Measurements from ENCODE around the gene THSD4. TPM values are rescaled to one million over a fixed set of nuclear protein-coding genes. Genes with fewer than 3 reads are reported as not detected.

The THSD4 gene
- polyA plus RNA-seq, 2 of the 4 experiments (the other 2 are of a cell fraction) = 15.8 to 40.7 TPM

DNA sequence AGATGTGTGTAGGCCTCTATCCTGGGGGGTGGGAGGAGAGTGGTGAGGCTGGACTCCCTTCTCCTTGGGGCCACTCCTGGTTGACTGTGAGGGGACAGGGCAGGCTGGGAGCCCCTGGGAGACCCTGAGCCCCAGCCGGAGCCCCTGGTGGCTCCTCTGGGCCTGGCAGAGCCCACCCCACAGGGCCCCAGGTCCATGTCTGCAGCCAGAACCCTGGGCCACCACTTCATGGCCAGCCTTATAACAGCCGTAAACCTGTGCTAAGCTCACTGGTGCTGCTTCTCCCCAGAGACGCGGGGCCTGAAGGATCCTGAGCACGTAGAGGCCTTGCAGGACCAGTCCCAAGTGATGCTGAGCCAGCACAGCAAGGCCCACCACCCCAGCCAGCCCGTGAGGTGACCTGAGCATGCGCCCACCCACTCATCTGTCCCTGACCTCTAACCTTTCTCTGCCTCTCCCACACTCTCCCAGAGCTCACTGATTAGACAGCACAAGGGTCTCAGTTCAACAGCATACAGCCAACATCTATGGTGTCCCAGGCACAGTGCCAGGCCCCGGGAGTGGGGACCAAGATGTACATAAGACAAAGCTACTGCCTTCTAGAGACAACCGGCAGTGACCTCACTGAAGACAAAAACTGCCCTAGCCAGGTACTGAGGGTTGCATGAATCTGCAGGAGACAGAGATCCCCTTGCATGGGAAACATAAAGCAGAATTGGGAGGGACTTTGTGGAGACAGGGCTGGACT lies 698.6 kb downstream of the THSD4 start:
- DNase-seq (ENCODE audit: low read depth in 1 of 2, low spot score in 1 of 2) (no peak), ATAC-seq (no peak), FAIRE-seq (no peak)
- Histone ChIP-seq H3K9me3 (peaks cover 14% of the 10 kb centered on the region), H3K4me3 (no peak overlapping the region), H3K4me2 (no peak overlapping the region), H3K27ac (no peak overlapping the region), H3K4me1 (no peaks in the 10 kb centered on the region)
- no peak for TF ChIP-seq NPAS2 (CRISPR knock-in tag; IDR thresholded peaks at IDR 0.05; ENCODE audit: borderline replicate concordance)
- TF ChIP-seq, protein P1, sequence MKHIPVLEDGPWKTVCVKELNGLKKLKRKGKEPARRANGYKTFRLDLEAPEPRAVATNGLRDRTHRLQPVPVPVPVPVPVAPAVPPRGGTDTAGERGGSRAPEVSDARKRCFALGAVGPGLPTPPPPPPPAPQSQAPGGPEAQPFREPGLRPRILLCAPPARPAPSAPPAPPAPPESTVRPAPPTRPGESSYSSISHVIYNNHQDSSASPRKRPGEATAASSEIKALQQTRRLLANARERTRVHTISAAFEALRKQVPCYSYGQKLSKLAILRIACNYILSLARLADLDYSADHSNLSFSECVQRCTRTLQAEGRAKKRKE (CRISPR knock-in tag; IDR thresholded peaks at IDR 0.05; ENCODE audit: low read depth) = no peak
- no peak for TF ChIP-seq SREBF2 (IDR thresholded peaks at IDR 0.05)
- no peak for TF ChIP-seq BHLHE40 (IDR thresholded peaks at IDR 0.05; ENCODE audit: low read depth, low read length)
- no peak for TF ChIP-seq KDM5A (IDR thresholded peaks at IDR 0.05)
- no peak for TF ChIP-seq PHF8 (IDR thresholded peaks at IDR 0.05; ENCODE audit: borderline replicate concordance, low read depth)
- TF ChIP-seq EHMT2 (IDR thresholded peaks at IDR 0.05; ENCODE audit: low read depth) = no peak
- TF ChIP-seq, protein P2, sequence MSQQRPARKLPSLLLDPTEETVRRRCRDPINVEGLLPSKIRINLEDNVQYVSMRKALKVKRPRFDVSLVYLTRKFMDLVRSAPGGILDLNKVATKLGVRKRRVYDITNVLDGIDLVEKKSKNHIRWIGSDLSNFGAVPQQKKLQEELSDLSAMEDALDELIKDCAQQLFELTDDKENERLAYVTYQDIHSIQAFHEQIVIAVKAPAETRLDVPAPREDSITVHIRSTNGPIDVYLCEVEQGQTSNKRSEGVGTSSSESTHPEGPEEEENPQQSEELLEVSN (IDR thresholded peaks at IDR 0.05; ENCODE audit: borderline replicate concordance, low read depth) = no peak
- TF ChIP-seq, protein P3, sequence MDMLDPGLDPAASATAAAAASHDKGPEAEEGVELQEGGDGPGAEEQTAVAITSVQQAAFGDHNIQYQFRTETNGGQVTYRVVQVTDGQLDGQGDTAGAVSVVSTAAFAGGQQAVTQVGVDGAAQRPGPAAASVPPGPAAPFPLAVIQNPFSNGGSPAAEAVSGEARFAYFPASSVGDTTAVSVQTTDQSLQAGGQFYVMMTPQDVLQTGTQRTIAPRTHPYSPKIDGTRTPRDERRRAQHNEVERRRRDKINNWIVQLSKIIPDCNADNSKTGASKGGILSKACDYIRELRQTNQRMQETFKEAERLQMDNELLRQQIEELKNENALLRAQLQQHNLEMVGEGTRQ (IDR thresholded peaks at IDR 0.05) = no peak
- ChIA-PET POLR2A (no interaction called here), CTCF (interaction anchor here (0.6 to 2.1 kb wide), 9 partner anchors 13 to 840 kb away, joined by 3 to 12 read pairs (median 3); no protein-coding TSS in a partner anchor)
- WGBS (ENCODE audit: missing lambda C conversion rate) = 78% methylated on average over 6 of the region's 9 CpGs

DNA sequence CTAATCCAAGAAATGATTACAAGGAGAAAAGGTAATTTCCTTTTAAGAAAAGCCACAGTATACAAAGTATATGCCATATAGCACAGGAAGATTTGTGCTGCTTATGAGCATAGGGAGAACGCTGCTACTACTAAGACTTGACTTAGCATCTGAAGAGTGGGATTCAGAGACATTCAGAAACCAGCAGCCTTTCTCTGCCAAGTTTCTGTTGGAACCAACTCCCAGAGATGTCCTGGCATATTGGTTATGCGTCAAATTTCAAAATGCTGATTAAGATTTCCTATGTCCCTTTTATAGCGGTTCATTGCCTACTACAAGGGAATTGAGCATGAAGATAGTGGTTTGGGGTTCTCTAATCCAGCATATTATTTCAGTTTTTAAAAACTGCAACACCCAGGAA lies 700.0 kb downstream of the THSD4 start:
- ChIA-PET POLR2A (no interaction called here), CTCF (interaction anchor here (1.2 to 2.1 kb wide), 3 partner anchors 14 to 340 kb away, joined by 3 to 12 read pairs (median 3); no protein-coding TSS in a partner anchor)
- WGBS (ENCODE audit: missing lambda C conversion rate) = 87% methylated on average over 3 of the region's 3 CpGs
- Histone ChIP-seq H3K27ac (no peak overlapping the region), H3K9me3 (peaks cover 28% of the 10 kb centered on the region), H3K4me1 (no peaks in the 10 kb centered on the region), H3K4me2 (no peak overlapping the region), H3K4me3 (no peak overlapping the region)
- DNase-seq (ENCODE audit: low read depth in 1 of 2, low spot score in 1 of 2) = no peak
- no peak for ATAC-seq
- FAIRE-seq = no peak
- TF ChIP-seq HOXB13 (CRISPR knock-in tag; IDR thresholded peaks at IDR 0.05; ENCODE audit: low read depth) (no peak), FOSL2 (IDR thresholded peaks at IDR 0.05) (no peak), FOSL2 (CRISPR knock-in tag; IDR thresholded peaks at IDR 0.05) (no peak), SREBF2 (IDR thresholded peaks at IDR 0.05) (no peak), RARB (CRISPR knock-in tag; IDR thresholded peaks at IDR 0.05) (no peak), NR3C1 (IDR thresholded peaks at IDR 0.05) (no peak)

DNA sequence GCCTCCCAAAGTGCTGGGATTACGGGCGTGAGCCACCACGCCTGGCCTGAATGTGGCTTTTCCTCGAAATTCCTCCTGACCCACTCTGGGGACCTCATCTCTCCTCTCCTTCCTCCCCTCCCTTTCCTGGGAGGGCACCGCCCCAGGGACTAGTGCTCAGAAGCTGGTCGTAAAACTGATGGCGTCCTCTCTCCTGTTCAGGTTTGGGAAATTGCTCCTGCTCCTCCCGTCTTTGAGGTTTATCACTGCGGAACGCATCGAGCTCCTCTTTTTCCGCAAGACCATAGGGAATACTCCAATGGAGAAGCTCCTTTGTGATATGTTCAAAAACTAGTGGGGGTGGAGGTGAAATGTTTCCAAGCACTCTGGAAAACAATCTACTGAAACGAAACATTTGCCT lies 702.1 kb downstream of the THSD4 start:
- ChIA-PET CTCF (interaction anchor here (0.6 to 3.3 kb wide), 5 partner anchors 13 to 834 kb away, joined by 3 to 11 read pairs (median 7); no protein-coding TSS in a partner anchor), POLR2A (no interaction called here)
- Histone ChIP-seq H3K27ac (no peak overlapping the region), H3K9me3 (peaks cover 48% of the 10 kb centered on the region), H3K4me3 (no peak overlapping the region), H3K4me2 (no peak overlapping the region), H3K4me1 (no peaks in the 10 kb centered on the region)
- ATAC-seq (no peak), FAIRE-seq (no peak), DNase-seq (ENCODE audit: low read depth in 1 of 2, low spot score in 1 of 2) (no peak)
- WGBS (ENCODE audit: missing lambda C conversion rate) = 91% methylated on average over 13 of the region's 13 CpGs
- no peak for TF ChIP-seq RNF2 (IDR thresholded peaks at IDR 0.05; ENCODE audit: borderline replicate concordance, low read depth)
- TF ChIP-seq TP53 (CRISPR knock-in tag; IDR thresholded peaks at IDR 0.05) = no peak
- no peak for TF ChIP-seq FOXS1 (CRISPR knock-in tag; IDR thresholded peaks at IDR 0.05)
- no peak for TF ChIP-seq HOXB13 (CRISPR knock-in tag; IDR thresholded peaks at IDR 0.05; ENCODE audit: low read depth)
- TF ChIP-seq, protein P2 (IDR thresholded peaks at IDR 0.05; ENCODE audit: borderline replicate concordance, low read depth) = no peak
- TF ChIP-seq HDAC2 (IDR thresholded peaks at IDR 0.05) = no peak

Data from A549 (cell line).